DMS79 treated with DMSO at 0.1 percent for 48 hours (cell line): Measurements from ENCODE around the gene JADE3.

Experiments
- DNase-seq: peaks from one replicate; lab custom pipeline; 2025; lab: John Stamatoyannopoulos, UW

Gene JADE3

GRCh38 chrX:47026198-47026597, 114.0 kb downstream of the JADE3 start:
- DNase-seq, result no peak

- peak; percentile 8 for DNase-seq
Measured at GRCh38 chrX:47030339-47030738, 118.1 kb downstream of the JADE3 start.

- no peak for DNase-seq
Measured at GRCh38 chrX:47047989-47048388, 135.8 kb downstream of the JADE3 start.

GRCh38 chrX:47059142-47059874, 147.1 kb downstream of the JADE3 start:
- DNase-seq, result no peak

GRCh38 chrX:47060708-47061107, 148.5 kb downstream of the JADE3 start:
- DNase-seq, result no peak

- no peak for DNase-seq
Measured at GRCh38 chrX:47061238-47061919, 149.2 kb downstream of the JADE3 start.

GRCh38 chrX:47063179-47063578, 151.0 kb downstream of the JADE3 start:
- no peak for DNase-seq

- no peak for DNase-seq
Measured at GRCh38 chrX:47068214-47068613, 156.0 kb downstream of the JADE3 start.

GRCh38 chrX:47068720-47069119, 156.5 kb downstream of the JADE3 start:
- DNase-seq, result no peak

- DNase-seq, result no peak
Measured at GRCh38 chrX:47078129-47079043, 166.2 kb downstream of the JADE3 start, which contains the start of gene RGN. TSS of gene RGN (plus strand) at chrX:47078443. CDS start at chrX:47081145, 2,702 bp downstream.

- no peak for DNase-seq
Measured at GRCh38 chrX:47080215-47080914, 168.1 kb downstream of the JADE3 start.

GRCh38 chrX:47080915-47081236, 168.7 kb downstream of the JADE3 start:
- DNase-seq, result no peak

GRCh38 chrX:47091149-47091775, 179.0 kb downstream of the JADE3 start:
- DNase-seq, result peak; percentile 57

GRCh38 chrX:47093248-47093647, 181.0 kb downstream of the JADE3 start:
- peak; percentile 26 for DNase-seq

- DNase-seq, result no peak
Measured at GRCh38 chrX:47093860-47094259, 181.6 kb downstream of the JADE3 start.

GRCh38 chrX:47097018-47097417, 184.8 kb downstream of the JADE3 start:
- DNase-seq, result no peak

GRCh38 chrX:47098338-47099094, 186.3 kb downstream of the JADE3 start:
- no peak for DNase-seq

- DNase-seq, result no peak
Measured at GRCh38 chrX:47101206-47101605, 189.0 kb downstream of the JADE3 start.
